GDM1 (cell line): Measurements from ENCODE around the gene OTUB1.

Source experiments
- DNase-seq: peaks from one replicate; lab custom pipeline; 2025; lab: John Stamatoyannopoulos, UW

OTUB1 gene

GRCh38 chr11:63978551-63979239 lies 7.5 kb upstream of the OTUB1 start:
- no peak for DNase-seq

GRCh38 chr11:63979426-63979825 lies 6.8 kb upstream of the OTUB1 start:
- DNase-seq = no peak

- DNase-seq = no peak
These were observed 454 bp upstream of the OTUB1 start for GRCh38 chr11:63985812-63986155.

GRCh38 chr11:63986932-63987513 lies 785 bp downstream of the OTUB1 start:
- no peak for DNase-seq

- DNase-seq = no peak
These were observed 5.3 kb downstream of the OTUB1 start for GRCh38 chr11:63991558-63991957.

- DNase-seq = no peak
These were observed 6.9 kb downstream of the OTUB1 start for GRCh38 chr11:63993100-63993499.

GRCh38 chr11:63993993-63994392 lies 7.8 kb downstream of the OTUB1 start:
- no peak for DNase-seq

GRCh38 chr11:63996512-63996911 lies 10.3 kb downstream of the OTUB1 start:
- no peak for DNase-seq

GRCh38 chr11:63997104-63997700 lies 11.0 kb downstream of the OTUB1 start:
- no peak for DNase-seq

GRCh38 chr11:63997801-63998337 lies 11.6 kb downstream of the OTUB1 start:
- DNase-seq = no peak

GRCh38 chr11:63998558-63999348 lies 12.5 kb downstream of the OTUB1 start:
- DNase-seq = no peak

GRCh38 chr11:63999349-64000025 lies 13.2 kb downstream of the OTUB1 start:
- no peak for DNase-seq

- no peak for DNase-seq
These were observed 13.9 kb downstream of the OTUB1 start for GRCh38 chr11:64000026-64000739.

GRCh38 chr11:64000740-64001483 lies 14.7 kb downstream of the OTUB1 start:
- DNase-seq = no peak

GRCh38 chr11:64001484-64002420 lies 15.5 kb downstream of the OTUB1 start:
- DNase-seq = no peak

- DNase-seq = no peak
These were observed 17.8 kb downstream of the OTUB1 start for GRCh38 chr11:64003807-64004589.

- DNase-seq = no peak
These were observed 18.3 kb downstream of the OTUB1 start for GRCh38 chr11:64004590-64004984.

GRCh38 chr11:64005691-64006090 lies 19.5 kb downstream of the OTUB1 start:
- no peak for DNase-seq

GRCh38 chr11:64006398-64006797 lies 20.2 kb downstream of the OTUB1 start:
- DNase-seq = no peak
